GM12872 (cell line): ENCODE measurements around the gene KYNU.

Experiments used
- TF ChIP-seq, protein P1 (sequence below): IDR thresholded peaks from 3 replicates; pipeline ENCODE4 v1.5.1; 2011; ENCODE audit warnings: low read depth, mild to moderate bottlenecking, low read length, moderate library complexity; ENCODE audit not compliant: insufficient read depth

Gene KYNU

DNA sequence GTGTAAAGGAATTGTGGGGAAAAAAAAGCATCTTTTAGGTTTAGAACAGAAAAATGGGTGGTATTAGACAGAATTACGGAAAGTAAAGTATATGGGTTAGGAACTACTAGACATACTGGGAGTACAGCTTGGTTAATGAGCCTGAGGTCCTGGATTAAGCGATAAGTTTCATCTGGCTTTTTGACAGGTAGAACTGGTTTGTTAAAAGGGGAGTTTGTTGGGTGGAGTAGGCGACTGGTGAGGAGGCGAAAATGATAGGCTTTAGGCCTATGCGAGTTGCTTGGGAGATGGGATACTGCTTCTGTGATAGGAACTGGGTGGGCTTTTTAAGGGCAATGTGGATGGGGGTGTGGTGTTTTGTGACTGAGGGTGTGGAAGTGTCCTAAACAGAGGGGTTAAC, 56.5 kb downstream of the KYNU start:
- TF ChIP-seq, protein P1, sequence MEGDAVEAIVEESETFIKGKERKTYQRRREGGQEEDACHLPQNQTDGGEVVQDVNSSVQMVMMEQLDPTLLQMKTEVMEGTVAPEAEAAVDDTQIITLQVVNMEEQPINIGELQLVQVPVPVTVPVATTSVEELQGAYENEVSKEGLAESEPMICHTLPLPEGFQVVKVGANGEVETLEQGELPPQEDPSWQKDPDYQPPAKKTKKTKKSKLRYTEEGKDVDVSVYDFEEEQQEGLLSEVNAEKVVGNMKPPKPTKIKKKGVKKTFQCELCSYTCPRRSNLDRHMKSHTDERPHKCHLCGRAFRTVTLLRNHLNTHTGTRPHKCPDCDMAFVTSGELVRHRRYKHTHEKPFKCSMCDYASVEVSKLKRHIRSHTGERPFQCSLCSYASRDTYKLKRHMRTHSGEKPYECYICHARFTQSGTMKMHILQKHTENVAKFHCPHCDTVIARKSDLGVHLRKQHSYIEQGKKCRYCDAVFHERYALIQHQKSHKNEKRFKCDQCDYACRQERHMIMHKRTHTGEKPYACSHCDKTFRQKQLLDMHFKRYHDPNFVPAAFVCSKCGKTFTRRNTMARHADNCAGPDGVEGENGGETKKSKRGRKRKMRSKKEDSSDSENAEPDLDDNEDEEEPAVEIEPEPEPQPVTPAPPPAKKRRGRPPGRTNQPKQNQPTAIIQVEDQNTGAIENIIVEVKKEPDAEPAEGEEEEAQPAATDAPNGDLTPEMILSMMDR = no peak

GRCh38 chr2:142935563-142936089, 58.2 kb downstream of the KYNU start:
- TF ChIP-seq, protein P1 = no peak

DNA sequence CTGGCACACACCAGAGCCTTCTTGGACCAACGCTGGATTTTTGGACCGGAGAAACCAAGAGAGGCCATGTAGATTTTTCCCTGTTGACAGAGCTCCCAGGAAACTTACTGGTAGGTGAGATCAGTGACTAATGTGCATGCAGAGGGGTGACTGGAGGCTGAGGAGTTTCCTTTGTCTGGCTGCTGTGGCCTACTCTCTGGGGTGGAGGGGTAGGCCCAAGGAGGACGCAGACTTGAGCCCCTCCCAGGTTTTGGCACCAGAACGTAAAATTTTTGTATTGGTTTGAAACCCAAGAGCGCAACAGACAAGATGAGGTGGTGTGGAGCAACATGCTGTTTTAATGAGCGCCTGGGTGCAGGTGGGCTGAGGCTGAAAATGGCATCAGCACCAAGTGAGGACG, 59.2 kb downstream of the KYNU start:
- TF ChIP-seq, protein P1 = no peak

GRCh38 chr2:142937347-142937746, 59.9 kb downstream of the KYNU start:
- TF ChIP-seq, protein P1 = no peak

DNA sequence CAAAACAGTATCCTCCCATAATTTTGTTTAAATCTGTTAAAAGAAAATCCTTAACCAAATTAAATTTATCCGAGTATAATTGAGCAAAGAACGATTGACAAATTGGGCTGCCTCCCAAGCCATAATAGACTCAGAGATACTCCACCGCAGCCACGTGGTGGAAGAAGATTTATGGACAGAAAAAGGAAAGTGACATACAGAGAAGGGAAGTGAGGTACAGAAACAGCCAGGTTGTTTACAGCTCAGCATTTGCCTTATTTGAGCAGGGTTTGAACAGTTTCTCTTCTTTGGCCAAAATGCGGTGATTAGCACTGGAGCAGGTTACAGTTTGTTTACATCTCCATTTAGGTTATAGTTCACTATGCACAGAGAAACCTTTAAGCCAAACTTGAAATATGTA, 60.8 kb downstream of the KYNU start:
- TF ChIP-seq, protein P1 = no peak

- TF ChIP-seq, protein P1 = no peak
Measured at GRCh38 chr2:142940606-142941223, 63.3 kb downstream of the KYNU start.

DNA sequence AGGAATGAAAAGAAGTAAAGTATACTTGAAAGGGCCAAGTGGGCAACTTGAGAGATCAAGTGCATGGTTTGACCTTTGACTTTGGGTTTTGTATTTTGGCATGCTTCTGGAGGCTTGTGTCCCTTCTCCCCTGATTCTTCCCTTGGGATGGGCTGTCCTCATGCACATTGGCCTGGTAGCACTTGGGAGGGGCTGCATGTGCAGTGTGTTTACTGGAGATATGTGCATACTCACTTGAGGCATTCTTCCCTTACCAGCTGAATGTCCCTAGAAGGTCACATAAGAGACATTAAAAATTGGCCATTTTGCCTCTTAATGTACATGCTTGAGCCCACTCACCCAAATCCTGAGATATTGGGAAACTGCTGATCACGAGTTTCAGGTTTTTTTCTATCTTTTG, 65.2 kb downstream of the KYNU start:
- TF ChIP-seq, protein P1 = no peak

DNA sequence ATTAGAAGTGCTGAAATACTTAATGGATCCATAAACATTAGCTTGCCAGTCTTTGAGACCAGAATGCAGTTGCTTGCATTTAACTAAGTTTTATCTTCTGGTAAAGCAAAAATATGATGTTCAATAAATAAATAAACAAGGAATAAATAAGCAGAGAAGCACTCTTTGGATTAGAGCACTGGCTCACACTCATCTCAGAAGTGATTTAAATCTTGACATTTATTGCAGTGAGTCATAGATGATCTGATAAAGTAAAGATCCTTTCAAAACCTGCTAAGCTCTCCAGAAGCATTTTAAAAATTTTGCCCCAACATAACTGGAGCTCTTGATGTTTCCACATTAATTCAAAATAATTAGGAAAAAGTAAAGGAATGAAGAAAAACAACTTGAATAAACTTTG, 66.8 kb downstream of the KYNU start:
- TF ChIP-seq, protein P1 = no peak
